Osteoblast (primary cell): ENCODE data around the gene NRTN. TPM values are rescaled to one million over a fixed set of nuclear protein-coding genes. Genes with fewer than 3 reads are reported as not detected.
A peak's percentile ranks its signal among the peaks of the same experiment; 100 is the strongest.

Experiments
- DNase-seq: peaks from one replicate; pipeline ENCODE4 v3.0.0; 2011; ENCODE audit warnings: low spot score, mixed read lengths; ENCODE audit not compliant: insufficient read length; ENCODE audit errors: missing footprints
- H2AFZ ChIP-seq: 2 replicates; pipeline ENCODE4 v1.6.0; 2011; ENCODE audit warnings: mild to moderate bottlenecking, low read length
- H3K27ac ChIP-seq: 2 replicates; pipeline ENCODE4 v1.5.1; 2011; ENCODE audit warnings: mild to moderate bottlenecking, low read depth, low read length, moderate library complexity
- H3K27me3 ChIP-seq: 2 replicates; pipeline ENCODE4 v1.6.0; 2012; ENCODE audit warnings: mild to moderate bottlenecking, control low read depth, inconsistent platforms, low read length, moderate library complexity; ENCODE audit not compliant: insufficient read depth
- H3K36me3 ChIP-seq: 2 replicates; pipeline ENCODE4 v1.5.1; 2011; ENCODE audit warnings: mild to moderate bottlenecking, low read length, control low read depth, moderate library complexity; ENCODE audit not compliant: insufficient read depth
- H3K4me1 ChIP-seq: 2 replicates; pipeline ENCODE4 v1.5.1; 2011; ENCODE audit warnings: mild to moderate bottlenecking, low read length, control low read depth, moderate library complexity; ENCODE audit not compliant: insufficient read depth
- H3K4me2 ChIP-seq: 2 replicates; pipeline ENCODE4 v1.6.0; 2011; ENCODE audit warnings: mild to moderate bottlenecking, low read length; ENCODE audit not compliant: insufficient read depth
- H3K4me3 ChIP-seq: fragments of 200-600 bp; sonication (generic); 3 replicates; pipeline ENCODE4 v1.5.1; 2012; ENCODE audit warnings: mild to moderate bottlenecking, low read length, inconsistent platforms; ENCODE audit not compliant: insufficient read depth
- H3K79me2 ChIP-seq: 2 replicates; pipeline ENCODE4 v1.6.0; 2012; ENCODE audit warnings: mild to moderate bottlenecking, low read length, control low read depth, inconsistent platforms; ENCODE audit not compliant: insufficient read depth
- H3K9me3 ChIP-seq: 2 replicates; pipeline ENCODE4 v1.5.1; 2011; ENCODE audit warnings: low read depth, low read length, control low read depth
- H4K20me1 ChIP-seq: 2 replicates; pipeline ENCODE4 v1.6.0; 2012; ENCODE audit warnings: mild to moderate bottlenecking, low read length, control low read depth; ENCODE audit not compliant: insufficient read depth
- total RNA-seq: library from RNA; depleted of rRNA; stranded (reverse); fragments of >200 nt; gene quantifications from 2 replicates; pipeline ENCODE4 v1.2.3, GENCODE V29; 2012
- TF ChIP-seq, protein P1 (sequence below): IDR thresholded peaks from 2 replicates; pipeline ENCODE4 v1.5.1; 2011; ENCODE audit warnings: mild to moderate bottlenecking, low read depth, low read length, moderate library complexity; ENCODE audit errors: extremely low read depth

NRTN gene
- total RNA-seq, 1 donor, result not detected

DNA sequence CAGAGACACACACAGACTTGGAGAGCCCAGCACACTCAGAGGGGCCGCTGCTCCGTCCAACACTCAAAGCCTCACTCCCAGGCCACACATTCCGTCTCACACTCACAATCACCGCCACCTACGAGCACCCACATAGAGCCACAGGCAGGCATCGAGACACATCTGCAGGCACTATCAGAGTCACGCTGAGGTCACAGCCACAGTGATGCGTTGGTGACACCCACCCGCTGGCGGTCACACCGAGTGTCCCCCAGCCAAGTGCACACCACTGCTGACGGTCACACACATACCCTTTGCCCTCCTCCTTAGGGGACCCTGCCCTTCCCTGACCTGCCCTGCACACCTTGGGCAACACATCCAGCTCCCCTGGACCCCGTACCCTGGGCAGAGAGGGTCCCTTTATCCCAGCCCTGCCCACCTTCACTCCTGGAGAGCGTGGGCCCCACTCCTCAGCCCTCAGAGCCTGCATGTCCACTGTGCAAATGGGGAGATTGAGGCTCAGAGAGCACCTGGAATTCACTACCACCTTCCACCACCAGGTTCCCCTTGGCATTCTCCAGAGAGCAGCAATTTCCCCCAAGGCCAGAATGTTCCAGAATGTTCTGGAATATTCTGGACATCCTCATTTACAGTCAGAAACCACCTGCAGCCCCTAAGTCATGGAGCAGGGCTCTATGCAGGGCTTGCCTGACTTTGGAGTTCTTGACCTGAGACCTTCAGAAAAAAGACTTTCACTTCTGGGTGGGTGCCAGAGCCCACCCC, 60.0 kb downstream of the NRTN start:
- TF ChIP-seq, protein P1, sequence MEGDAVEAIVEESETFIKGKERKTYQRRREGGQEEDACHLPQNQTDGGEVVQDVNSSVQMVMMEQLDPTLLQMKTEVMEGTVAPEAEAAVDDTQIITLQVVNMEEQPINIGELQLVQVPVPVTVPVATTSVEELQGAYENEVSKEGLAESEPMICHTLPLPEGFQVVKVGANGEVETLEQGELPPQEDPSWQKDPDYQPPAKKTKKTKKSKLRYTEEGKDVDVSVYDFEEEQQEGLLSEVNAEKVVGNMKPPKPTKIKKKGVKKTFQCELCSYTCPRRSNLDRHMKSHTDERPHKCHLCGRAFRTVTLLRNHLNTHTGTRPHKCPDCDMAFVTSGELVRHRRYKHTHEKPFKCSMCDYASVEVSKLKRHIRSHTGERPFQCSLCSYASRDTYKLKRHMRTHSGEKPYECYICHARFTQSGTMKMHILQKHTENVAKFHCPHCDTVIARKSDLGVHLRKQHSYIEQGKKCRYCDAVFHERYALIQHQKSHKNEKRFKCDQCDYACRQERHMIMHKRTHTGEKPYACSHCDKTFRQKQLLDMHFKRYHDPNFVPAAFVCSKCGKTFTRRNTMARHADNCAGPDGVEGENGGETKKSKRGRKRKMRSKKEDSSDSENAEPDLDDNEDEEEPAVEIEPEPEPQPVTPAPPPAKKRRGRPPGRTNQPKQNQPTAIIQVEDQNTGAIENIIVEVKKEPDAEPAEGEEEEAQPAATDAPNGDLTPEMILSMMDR, result peak; percentile 8
- Histone ChIP-seq H3K36me3 (no peaks in the 10 kb centered on the region), H3K27me3 (no peaks in the 10 kb centered on the region), H2AFZ (no peak overlapping the region), H4K20me1 (no peaks in the 10 kb centered on the region), H3K9me3 (no peaks in the 10 kb centered on the region), H3K4me2 (no peak overlapping the region), H3K4me3 (no peak overlapping the region), H3K79me2 (no peaks in the 10 kb centered on the region), H3K4me1 (no peaks in the 10 kb centered on the region), H3K27ac (no peak overlapping the region)
- DNase-seq, result peak; percentile 27

DNA sequence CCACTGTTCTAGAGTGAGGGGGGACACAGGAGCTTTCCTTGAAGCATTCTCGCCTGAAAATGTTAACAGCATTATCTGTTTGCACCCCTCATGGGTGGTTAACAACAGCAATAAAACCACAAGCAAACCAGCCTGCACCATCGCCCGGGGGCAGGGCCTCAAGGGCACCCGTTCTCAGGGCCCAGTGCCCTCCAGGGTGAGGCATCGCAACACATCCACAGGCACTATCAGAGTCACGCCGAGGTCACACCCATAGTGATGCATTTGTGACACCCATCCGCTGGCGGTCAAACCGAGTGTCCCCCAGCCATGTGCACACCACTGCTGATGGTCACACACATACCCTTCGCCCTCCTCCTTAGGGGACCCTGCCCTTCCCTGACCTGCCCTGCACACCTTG, 60.9 kb downstream of the NRTN start:
- H3K4me2 ChIP-seq, result no peak overlapping the region
- TF ChIP-seq, protein P1, result no peak
- DNase-seq, result peak; percentile 30
- H3K27me3 ChIP-seq, result peaks cover 1% of the 10 kb centered on the region
- H4K20me1 ChIP-seq, result no peaks in the 10 kb centered on the region
- H3K79me2 ChIP-seq, result no peaks in the 10 kb centered on the region
- no peak overlapping the region for H2AFZ ChIP-seq
- no peak overlapping the region for H3K4me3 ChIP-seq
- no peak overlapping the region for H3K27ac ChIP-seq
- no peaks in the 10 kb centered on the region for H3K36me3 ChIP-seq
- no peaks in the 10 kb centered on the region for H3K4me1 ChIP-seq
- no peaks in the 10 kb centered on the region for H3K9me3 ChIP-seq

DNA sequence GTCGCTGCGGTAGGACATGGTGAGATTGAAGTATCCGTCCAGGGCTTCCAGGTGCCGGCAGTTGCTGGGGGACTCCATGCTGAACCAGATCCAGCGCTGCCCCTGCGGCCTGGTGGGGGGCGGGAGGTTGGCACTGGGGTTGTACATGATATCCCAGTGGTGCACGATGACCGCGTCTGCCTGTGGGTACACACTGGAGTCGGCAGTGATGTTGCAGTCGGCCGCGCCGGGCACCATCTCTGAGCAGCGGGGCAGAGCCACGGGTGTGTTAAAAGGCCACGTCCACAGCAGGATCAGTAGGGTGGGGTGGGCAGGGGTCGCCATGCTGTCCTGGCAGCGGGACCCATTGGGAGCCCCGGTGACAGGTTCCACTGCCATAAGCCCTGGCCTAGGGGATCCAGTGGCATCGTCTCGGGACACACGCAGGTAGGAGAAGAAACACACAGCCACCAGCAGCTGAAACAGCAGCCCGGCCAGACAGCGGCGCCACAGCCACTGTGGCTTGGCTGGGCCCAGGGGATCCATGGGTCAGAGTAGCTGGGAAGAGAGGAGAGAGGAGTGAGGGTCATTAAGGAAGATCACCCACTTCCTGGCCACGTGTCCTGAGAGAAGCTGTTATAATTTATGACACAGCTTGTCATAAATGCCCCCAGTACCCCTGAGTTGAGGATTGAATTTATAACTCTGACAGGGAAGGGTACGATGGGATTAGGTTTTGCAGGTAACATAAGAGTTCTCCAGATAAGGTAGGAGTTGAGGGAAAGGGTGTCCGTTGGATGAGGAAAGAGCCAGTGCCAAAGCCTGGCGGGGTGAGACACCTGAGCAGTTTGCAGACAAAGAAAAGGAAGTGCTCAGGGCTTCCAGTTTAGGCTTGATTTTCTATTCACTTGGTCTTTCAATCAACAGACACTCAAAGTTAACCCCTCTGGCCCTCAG, 62.6 kb downstream of the NRTN start:
- Histone ChIP-seq H3K4me2 (no peak overlapping the region), H4K20me1 (no peaks in the 10 kb centered on the region), H3K4me3 (no peak overlapping the region), H3K79me2 (no peaks in the 10 kb centered on the region), H3K9me3 (no peaks in the 10 kb centered on the region), H3K27me3 (peaks cover 3% of the 10 kb centered on the region), H3K4me1 (no peaks in the 10 kb centered on the region), H2AFZ (no peak overlapping the region), H3K27ac (no peak overlapping the region), H3K36me3 (no peaks in the 10 kb centered on the region)
- TF ChIP-seq, protein P1, result no peak
- DNase-seq, result peak; percentile 39

DNA sequence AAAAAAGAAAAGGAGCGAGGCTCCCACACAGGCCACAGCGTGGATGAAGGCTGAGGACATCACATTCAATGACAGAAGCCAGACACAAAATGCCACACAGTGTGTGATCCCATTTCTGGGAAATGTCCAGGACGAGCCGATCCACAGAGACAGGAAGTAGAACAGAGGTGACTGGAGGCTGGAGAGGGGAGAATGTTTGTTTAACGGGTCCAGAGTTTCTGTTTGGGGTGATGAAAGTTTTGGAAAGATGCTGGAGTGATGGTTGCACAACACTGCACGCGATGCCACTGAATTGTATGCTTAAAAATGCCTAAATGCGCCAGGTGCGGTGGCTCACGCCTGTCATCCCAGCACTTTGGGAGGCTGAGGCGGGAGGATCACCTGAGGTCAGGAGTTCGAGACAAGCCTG, 66.1 kb downstream of the NRTN start:
- H3K4me2 ChIP-seq, result no peak overlapping the region
- no peaks in the 10 kb centered on the region for H3K79me2 ChIP-seq
- TF ChIP-seq, protein P1, result no peak
- peak; percentile 1 for DNase-seq
- peaks cover 3% of the 10 kb centered on the region for H3K27me3 ChIP-seq
- H3K36me3 ChIP-seq, result no peaks in the 10 kb centered on the region
- no peaks in the 10 kb centered on the region for H3K4me1 ChIP-seq
- no peak overlapping the region for H2AFZ ChIP-seq
- H3K27ac ChIP-seq, result no peak overlapping the region
- H4K20me1 ChIP-seq, result no peaks in the 10 kb centered on the region
- H3K9me3 ChIP-seq, result no peaks in the 10 kb centered on the region
- no peak overlapping the region for H3K4me3 ChIP-seq
